Hindlimb muscle (tissue), 1 donor: ENCODE data around the gene ZNF22. TPM values are rescaled to one million over a fixed set of nuclear protein-coding genes. Genes with fewer than 3 reads are reported as not detected.

ENCODE experiments used
- DNase-seq: peaks from one replicate; pipeline ENCODE4 v3.0.0-alpha.2; 2013
- polyA plus RNA-seq: library from polyadenylated mRNA; unstranded; fragments of 120-200 nt; gene quantifications from one replicate; pipeline ENCODE4 v1.2.1, GENCODE V29; 2013; ENCODE audit not compliant: insufficient read length

ZNF22 gene
- polyA plus RNA-seq, 1 donor = 39.4 TPM

GRCh38 chr10:44977287-44978212 lies 23.2 kb upstream of the ZNF22 start:
- DNase-seq = no peak

DNA sequence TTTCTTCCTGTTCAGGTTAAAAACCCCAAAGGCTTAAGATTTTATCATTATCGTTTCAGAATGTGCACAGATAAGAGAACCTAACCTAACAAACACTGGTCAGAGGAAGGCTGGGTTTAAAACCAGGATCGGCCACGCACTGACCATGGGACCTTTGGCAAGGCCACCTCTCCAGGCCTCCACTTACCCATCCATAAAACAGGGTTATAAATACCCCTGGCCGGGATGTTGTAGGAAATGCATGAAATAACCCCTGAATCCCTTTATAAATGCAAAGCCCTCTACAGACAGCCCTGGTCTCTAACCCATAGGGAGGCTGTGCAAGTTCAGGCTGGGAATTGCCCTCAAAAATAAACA lies 22.5 kb upstream of the ZNF22 start:
- DNase-seq = no peak

GRCh38 chr10:44978570-44979280 lies 22.0 kb upstream of the ZNF22 start, which contains the start of gene DEPP1:
DEPP1 (minus strand) TSS chr10:44978809; CDS start chr10:44978030, 779 bp downstream.
- peak; percentile 79 for DNase-seq

DNA sequence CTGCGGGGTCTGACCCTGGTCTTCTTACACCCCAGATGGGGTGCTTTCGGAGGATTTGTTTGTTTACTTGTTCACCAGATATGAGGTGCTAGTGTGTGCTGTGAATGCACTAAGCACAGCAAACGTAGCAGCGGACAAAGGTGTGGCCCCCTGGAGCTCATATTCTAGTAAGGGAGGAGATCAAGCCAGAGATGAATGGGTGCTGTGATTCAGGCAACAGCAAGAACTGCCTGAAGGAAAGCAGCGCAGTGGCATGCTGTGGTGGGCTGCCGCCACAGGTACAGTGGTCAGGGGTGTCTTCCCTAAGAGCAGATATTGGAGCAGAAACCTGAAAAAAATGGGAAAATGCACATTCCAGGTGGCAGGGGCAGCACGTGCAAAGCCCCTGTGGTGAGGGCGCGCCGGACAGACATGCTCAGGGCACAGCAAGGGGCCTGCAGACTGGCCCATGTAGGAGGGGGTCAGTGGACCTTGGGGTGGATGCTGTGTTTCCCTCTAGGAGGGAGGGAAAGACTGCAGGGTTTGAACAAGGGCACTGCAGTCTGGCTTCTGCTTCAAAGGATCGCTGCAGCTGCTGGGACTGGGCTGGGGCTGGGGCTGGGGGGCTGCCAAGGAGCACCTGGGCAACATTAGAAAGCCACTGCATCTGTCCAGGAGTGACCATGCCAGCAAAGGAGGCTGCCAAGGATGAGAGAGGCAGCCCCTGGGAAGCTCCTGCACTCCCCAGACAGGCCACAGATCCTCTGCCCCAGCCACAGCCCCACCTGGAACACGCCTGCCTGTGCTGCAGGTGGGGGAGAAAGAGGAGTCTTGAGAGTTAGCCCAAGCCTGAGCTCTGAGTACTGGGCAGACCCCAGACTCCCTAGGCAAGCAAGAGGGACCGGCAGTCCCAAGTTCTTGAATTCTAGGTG lies 21.2 kb upstream of the ZNF22 start:
- DNase-seq = no peak

- no peak for DNase-seq
Measured at GRCh38 chr10:44980309-44981171, 20.2 kb upstream of the ZNF22 start.

- no peak for DNase-seq
Measured at GRCh38 chr10:44981172-44982113, 19.3 kb upstream of the ZNF22 start.

- no peak for DNase-seq
Measured at GRCh38 chr10:44982114-44982460, 18.6 kb upstream of the ZNF22 start.

DNA sequence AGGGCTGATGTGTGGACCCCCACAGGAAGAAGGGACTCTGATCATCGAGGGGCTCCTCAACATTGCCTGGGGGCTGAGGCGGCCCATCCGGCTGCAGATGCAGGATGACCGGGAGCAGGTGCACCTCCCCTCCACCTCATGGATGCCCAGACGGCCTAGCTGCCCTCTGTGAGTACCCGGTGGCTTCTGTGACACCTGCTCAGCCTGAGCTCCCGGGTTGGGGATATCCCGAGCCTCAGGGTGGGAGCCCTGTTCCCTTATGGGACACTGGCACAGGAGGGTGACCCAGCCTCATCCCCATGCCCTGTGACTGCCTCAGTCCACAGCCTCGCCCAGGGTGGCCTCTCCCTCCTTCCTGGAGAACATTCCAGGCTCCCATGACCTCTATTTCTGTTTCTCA lies 18.2 kb upstream of the ZNF22 start:
- DNase-seq = no peak

- no peak for DNase-seq
Measured at GRCh38 chr10:44983066-44983894, 17.4 kb upstream of the ZNF22 start.

- DNase-seq = no peak
Measured at GRCh38 chr10:44983895-44984278, 16.8 kb upstream of the ZNF22 start.

GRCh38 chr10:44984671-44985101 lies 16.0 kb upstream of the ZNF22 start:
- DNase-seq = no peak

DNA sequence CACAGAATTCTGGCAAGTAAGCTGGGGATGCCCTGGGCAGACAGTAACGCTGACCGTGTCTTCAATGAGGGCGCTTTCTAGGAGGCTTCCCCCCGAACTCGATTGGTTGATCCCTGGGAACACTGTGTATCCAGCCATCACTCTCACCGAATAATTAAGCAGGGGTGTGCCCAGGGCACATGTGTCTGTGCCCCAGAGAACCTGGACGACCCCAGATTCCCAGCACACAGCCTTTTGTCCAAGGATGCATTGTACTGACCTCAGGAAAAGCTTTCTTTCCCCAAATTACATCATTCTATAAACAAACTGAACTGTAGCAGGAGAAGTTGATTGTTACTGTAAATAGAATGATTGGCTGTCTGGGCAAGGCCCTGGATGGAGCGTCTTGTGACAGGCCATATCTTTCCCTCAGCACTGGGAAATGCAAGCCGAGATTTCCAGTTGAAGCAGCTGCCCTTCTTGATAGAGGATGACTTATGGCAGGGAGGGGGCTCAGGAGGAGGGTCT lies 15.5 kb upstream of the ZNF22 start:
- DNase-seq = no peak

- no peak for DNase-seq
Measured at GRCh38 chr10:44986179-44986578, 14.5 kb upstream of the ZNF22 start.

GRCh38 chr10:44986670-44987069 lies 14.1 kb upstream of the ZNF22 start:
- no peak for DNase-seq

DNA sequence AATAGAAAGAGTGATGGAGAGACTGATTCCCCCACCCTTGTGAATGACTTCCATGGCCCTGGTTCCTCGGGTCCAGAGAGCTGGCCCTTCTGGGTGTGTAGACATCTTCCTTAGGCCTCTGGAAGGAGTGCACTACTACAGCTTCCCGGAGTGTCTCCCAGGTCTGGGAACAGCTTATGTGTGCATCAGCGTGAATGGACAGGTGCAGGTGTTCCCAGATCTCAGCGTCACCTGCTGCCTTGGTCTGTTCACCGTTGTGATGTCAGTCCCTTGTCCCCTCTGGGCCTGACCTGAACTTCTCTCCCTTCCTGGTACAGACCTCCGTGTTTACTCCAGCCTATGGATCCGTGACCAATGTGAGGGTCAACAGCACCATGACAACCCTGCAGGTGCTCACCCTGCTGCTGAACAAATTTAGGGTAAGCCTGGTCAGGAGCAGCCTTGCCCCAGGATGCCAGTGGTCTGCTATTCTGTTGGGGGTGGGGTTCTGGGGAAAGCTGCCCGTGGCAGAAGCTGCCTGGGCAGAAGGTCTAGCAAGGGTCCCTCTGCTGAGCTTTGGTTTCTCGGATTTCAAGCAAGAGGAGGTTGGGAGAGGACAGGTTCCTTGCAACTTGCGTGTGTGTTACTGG lies 11.7 kb upstream of the ZNF22 start:
- no peak for DNase-seq

GRCh38 chr10:44989597-44990301 lies 11.0 kb upstream of the ZNF22 start:
- no peak for DNase-seq

- no peak for DNase-seq
Measured at GRCh38 chr10:44990302-44990655, 10.4 kb upstream of the ZNF22 start.

- DNase-seq = no peak
Measured at GRCh38 chr10:44990965-44991364, 9.8 kb upstream of the ZNF22 start.
